IMR-90 (cell line): ENCODE measurements around the gene SMIM12. TPM values are rescaled to one million over a fixed set of nuclear protein-coding genes. Genes with fewer than 3 reads are reported as not detected.

Experiments
- ATAC-seq: fragments of 200-7000 bp; cut with Tn5 transposase; 2 replicates; pipeline ENCODE4 v1.9.1; 2020; ENCODE audit warnings: low read depth, mild to moderate bottlenecking, moderate library complexity
- BruUV-seq: library from RNA; stranded (reverse); fragments of 400-500 nt; replicated peaks from 2 replicates; lab custom pipeline; 2021; lab: Mats Ljungman, UMichigan
- CTCF ChIA-PET: fragments of 300-600 bp; formaldehyde crosslinking; extraction: SDS; loops from one replicate; lab custom pipeline; 2021; ENCODE audit warnings: antibody characterized with exemption; lab: Yijun Ruan, JAX
- POLR2A ChIA-PET: fragments of 300-600 bp; sonication (Branson Sonifier 250); formaldehyde crosslinking; loops from one replicate; lab custom pipeline; 2022; ENCODE audit warnings: antibody characterized with exemption; ENCODE audit not compliant: unreplicated experiment; lab: Charles Lee
- DNase-seq: peaks from one replicate; pipeline ENCODE4 v3.0.0; 2013
- H2AFZ ChIP-seq: replicated peaks from 2 replicates; pipeline ENCODE3; 2013; ENCODE audit warnings: low read length, mild to moderate bottlenecking; ENCODE audit not compliant: poor library complexity
- H2AK5ac ChIP-seq: 2 replicates; pipeline ENCODE4 v1.6.1; 2013; ENCODE audit warnings: low read depth, low read length, inconsistent platforms
- H2AK9ac ChIP-seq: replicated peaks from 2 replicates; pipeline ENCODE3; 2013; ENCODE audit warnings: mild to moderate bottlenecking, low read depth, low read length, moderate library complexity; ENCODE audit not compliant: poor library complexity
- H2BK120ac ChIP-seq: 2 replicates; pipeline ENCODE4 v1.6.1; 2013; ENCODE audit warnings: low read depth, low read length, inconsistent platforms
- H2BK15ac ChIP-seq: 3 replicates; pipeline ENCODE4 v1.6.1; 2013; ENCODE audit warnings: low read depth, low read length, inconsistent platforms
- H2BK20ac ChIP-seq: 2 replicates; pipeline ENCODE4 v1.6.1; 2013; ENCODE audit warnings: low read depth, mild to moderate bottlenecking, inconsistent platforms, low read length, moderate library complexity
- H2BK5ac ChIP-seq: 2 replicates; pipeline ENCODE4 v1.6.1; 2013; ENCODE audit warnings: mild to moderate bottlenecking, low read depth, low read length, inconsistent platforms; ENCODE audit not compliant: poor library complexity, severe bottlenecking
- H3K14ac ChIP-seq: replicated peaks from 2 replicates; pipeline ENCODE4 v1.6.1; 2013; ENCODE audit warnings: low read depth, low read length, inconsistent platforms
- H3K18ac ChIP-seq: 2 replicates; pipeline ENCODE4 v1.6.1; 2013; ENCODE audit warnings: low read depth, low read length, control low read depth
- H3K23ac ChIP-seq: 2 replicates; pipeline ENCODE4 v1.6.1; 2013; ENCODE audit warnings: low read depth, low read length, inconsistent platforms
- H3K27ac ChIP-seq: 2 replicates; pipeline ENCODE4 v1.5.1; 2013; ENCODE audit warnings: mild to moderate bottlenecking, control low read depth, low read length; ENCODE audit not compliant: insufficient read depth
- H3K27me3 ChIP-seq: 2 replicates; pipeline ENCODE4 v1.6.1; 2013; ENCODE audit warnings: low read length; ENCODE audit not compliant: control insufficient read depth, insufficient read depth
- H3K36me3 ChIP-seq: 2 replicates; pipeline ENCODE4 v1.6.1; 2013; ENCODE audit warnings: low read length, mixed read lengths; ENCODE audit not compliant: control insufficient read depth, insufficient read depth
- H3K4ac ChIP-seq: 2 replicates; pipeline ENCODE4 v1.6.1; 2013; ENCODE audit warnings: low read depth, low read length, inconsistent platforms
- H3K4me1 ChIP-seq: 2 replicates; pipeline ENCODE4 v1.6.1; 2013; ENCODE audit warnings: low read length, mixed read lengths; ENCODE audit not compliant: control insufficient read depth, insufficient read depth
- H3K4me2 ChIP-seq: 2 replicates; pipeline ENCODE4 v1.6.1; 2013; ENCODE audit warnings: low read depth, mild to moderate bottlenecking, control low read depth, low read length, moderate library complexity
- H3K4me3 ChIP-seq: 2 replicates; pipeline ENCODE4 v1.5.1; 2013; ENCODE audit warnings: low read depth, mild to moderate bottlenecking, control low read depth, low read length, moderate library complexity; ENCODE audit not compliant: insufficient read depth
- H3K56ac ChIP-seq: 2 replicates; pipeline ENCODE4 v1.6.1; 2013; ENCODE audit warnings: low read length, inconsistent platforms; ENCODE audit not compliant: insufficient read depth; ENCODE audit errors: extremely low read depth
- H3K79me1 ChIP-seq, 2 experiments: 2 replicates each; pipeline ENCODE4 v1.6.1; 2013; ENCODE audit warnings: low read length in 2 of 2, inconsistent platforms in 1 of 2, low read depth in 1 of 2
- H3K9ac ChIP-seq: 2 replicates; pipeline ENCODE4 v1.6.1; 2013; ENCODE audit warnings: low read depth, low read length, control low read depth
- H3K9me1 ChIP-seq: 2 replicates; pipeline ENCODE4 v1.6.1; 2013; ENCODE audit warnings: low read length, inconsistent platforms; ENCODE audit not compliant: insufficient read depth
- H3K9me3 ChIP-seq: 2 replicates; pipeline ENCODE4 v1.6.1; 2013; ENCODE audit warnings: low read length; ENCODE audit not compliant: control insufficient read depth, insufficient read depth
- H4K20me1 ChIP-seq: 2 replicates; pipeline ENCODE4 v1.6.1; 2013; ENCODE audit warnings: low read length, inconsistent platforms; ENCODE audit not compliant: insufficient read depth
- H4K5ac ChIP-seq: 2 replicates; pipeline ENCODE4 v1.6.1; 2013; ENCODE audit warnings: mild to moderate bottlenecking, low read depth, low read length, control low read depth
- H4K8ac ChIP-seq, 2 experiments: 2 replicates each; pipeline ENCODE4 v1.6.1; 2013; ENCODE audit warnings: low read depth in 2 of 2, low read length in 2 of 2, control low read depth in 1 of 2, inconsistent platforms in 1 of 2
- H4K91ac ChIP-seq: 2 replicates; pipeline ENCODE4 v1.6.1; 2013; ENCODE audit warnings: low read depth, low read length, inconsistent platforms; ENCODE audit not compliant: insufficient read depth
- BHLHE40 ChIP-seq: fragments of 150-350 bp; IDR thresholded peaks from 2 replicates; pipeline ENCODE4 v1.6.1; 2016; ENCODE audit warnings: mild to moderate bottlenecking, low read depth, low read length
- CEBPB ChIP-seq: IDR thresholded peaks from 2 replicates; pipeline ENCODE4 v1.6.1; 2012; ENCODE audit warnings: low read depth, low read length, improper control_type of control experiment
- RAD21 ChIP-seq: IDR thresholded peaks from 2 replicates; pipeline ENCODE4 v1.6.1; 2012; ENCODE audit warnings: low read length, improper control_type of control experiment
- SMC3 ChIP-seq: fragments of 150-350 bp; IDR thresholded peaks from 2 replicates; pipeline ENCODE4 v1.6.1; 2016; ENCODE audit warnings: low read depth, mild to moderate bottlenecking, antibody characterized with exemption, low read length, moderate library complexity
- WGBS, 2 experiments: methylation state at CpG; one replicate each; pipeline versions ENCODE4 v1.1.5 to v1.1.7; 2013; ENCODE audit warnings: missing lambda C conversion rate in 2 of 2; ENCODE audit not compliant: insufficient read length in 1 of 2; ENCODE audit errors: extremely low coverage in 2 of 2; 5-methylcytosine and 5-hydroxymethylcytosine counted together
- dilution Hi-C: fragments of 300-500 bp; cut with HindIII; formaldehyde crosslinking; loops from one replicate; pipeline ENCODE4 v1.14.3; 2018; ENCODE audit warnings: low sequenced_read_pairs; ENCODE audit not compliant: unreplicated experiment
- in situ Hi-C: fragments of 300-500 bp; cut with MboI; formaldehyde crosslinking; loops from 3 replicates; pipeline ENCODE4 v1.14.3; 2019; ENCODE audit warnings: low sequenced_read_pairs, inconsistent platforms, mixed read lengths
- intact Hi-C: fragments of 100-400 bp; cut with micrococcal nuclease; formaldehyde crosslinking; loops from 2 replicates; pipeline ENCODE4 v1.10.0; 2022
- polyA plus RNA-seq, 3 experiments: library from polyadenylated mRNA; depleted of rRNA; stranded (reverse); fragments of >200 nt; gene quantifications; 2 replicates each; pipeline ENCODE4 v1.2.3, GENCODE V29; 2012; ENCODE audit warnings: low replicate concordance in 1 of 3
- total RNA-seq: library from RNA; depleted of rRNA; stranded (reverse); fragments of >200 nt; gene quantifications from 2 replicates; pipeline ENCODE4 v1.2.3, GENCODE V29; 2012
- TF ChIP-seq, protein P1 (sequence below): conservative IDR thresholded peaks from 2 replicates; pipeline ENCODE4 v1.5.1; 2012; ENCODE audit warnings: mild to moderate bottlenecking, low read depth, low read length, improper control_type of control experiment

The SMIM12 gene
- total and polyA plus RNA-seq, 2 of the 4 experiments (the other 2 are of a cell fraction) = 31.9 to 44.4 TPM

DNA sequence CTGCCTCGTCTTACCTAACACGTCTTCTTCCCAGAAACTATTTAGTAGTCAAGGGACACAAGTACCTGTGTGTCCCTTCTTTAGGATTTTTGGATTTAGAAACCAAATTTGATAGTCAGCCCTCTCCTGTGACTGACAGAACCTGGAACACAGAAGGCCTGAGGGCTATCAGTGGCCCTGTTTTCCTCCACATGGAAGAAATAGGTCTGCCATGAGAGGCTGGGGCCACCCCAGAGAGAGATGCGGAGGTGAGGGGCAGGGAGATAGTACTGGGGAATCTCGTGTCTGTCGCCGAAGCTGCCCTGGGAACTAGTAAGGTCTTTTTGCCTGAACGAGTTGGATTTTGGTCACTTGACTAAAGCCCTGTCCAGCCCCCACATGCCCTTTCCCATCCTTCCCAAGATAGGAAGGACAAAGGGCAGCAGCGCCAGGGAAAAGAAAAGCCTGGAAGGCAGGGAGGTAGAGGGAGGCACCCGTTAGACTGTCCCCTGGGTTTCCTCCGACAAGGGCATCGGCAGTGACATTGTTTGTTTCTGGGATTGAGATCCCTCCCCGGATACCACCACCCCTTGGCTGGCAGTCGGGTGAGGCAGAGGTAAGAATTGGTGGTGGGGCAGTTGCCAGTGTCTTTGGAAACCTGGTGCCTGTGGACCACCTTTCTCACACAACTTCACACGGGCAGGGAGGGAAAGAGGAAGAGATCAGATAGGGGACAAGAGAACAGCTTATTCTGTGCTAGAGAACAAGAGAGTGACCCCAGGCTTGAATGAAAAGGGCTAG, 19.8 kb downstream of the SMIM12 start:
- H3K4me1 ChIP-seq = peaks cover 4% of the 10 kb centered on the region
- intact Hi-C loops (no loop called here), dilution Hi-C loops (no loop called here), in situ Hi-C loops (no loop called here)
- no peak overlapping the region for H3K18ac ChIP-seq
- H3K4me2 ChIP-seq = no peak overlapping the region
- no peak overlapping the region for H3K27ac ChIP-seq
- BruUV-seq = no TSS peak
- H3K36me3 ChIP-seq = no peaks in the 10 kb centered on the region
- H2BK15ac ChIP-seq = no peak overlapping the region
- H2AK5ac ChIP-seq = no peak overlapping the region
- no peaks in the 10 kb centered on the region for H3K9me3 ChIP-seq
- H3K56ac ChIP-seq = no peak overlapping the region
- CTCF ChIA-PET = no interaction called here
- H3K4me3 ChIP-seq = no peak overlapping the region
- DNase-seq = no peak
- no CpG with 5 or more reads among the region's 14 CpGs for WGBS, 2 experiments
- no peak overlapping the region for H4K91ac ChIP-seq
- no peak overlapping the region for H2BK5ac ChIP-seq
- no peak overlapping the region for H3K4ac ChIP-seq
- H3K14ac ChIP-seq = no peak overlapping the region
- H3K79me1 ChIP-seq = no peaks in the 10 kb centered on the region; a peak in 2 of 4 replicates
- H2AFZ ChIP-seq = no peak overlapping the region
- H3K23ac ChIP-seq = no peak overlapping the region
- POLR2A ChIA-PET = no interaction called here
- H3K9ac ChIP-seq = no peak overlapping the region
- H3K9me1 ChIP-seq = peaks cover 2% of the 10 kb centered on the region; the same call in 1 of the 2 replicates
- H2AK9ac ChIP-seq = no peak overlapping the region
- no peaks in the 10 kb centered on the region for H3K27me3 ChIP-seq
- H4K20me1 ChIP-seq = no peaks in the 10 kb centered on the region; the same call in none of the 2 replicates
- H2BK20ac ChIP-seq = no peak overlapping the region
- no peak overlapping the region for H2BK120ac ChIP-seq
- H4K5ac ChIP-seq = no peak overlapping the region
- ATAC-seq = no peak
- TF ChIP-seq RAD21 = no peak
- TF ChIP-seq BHLHE40 = no peak
- TF ChIP-seq SMC3 = no peak
- no peak for TF ChIP-seq CEBPB
- TF ChIP-seq, protein P1, sequence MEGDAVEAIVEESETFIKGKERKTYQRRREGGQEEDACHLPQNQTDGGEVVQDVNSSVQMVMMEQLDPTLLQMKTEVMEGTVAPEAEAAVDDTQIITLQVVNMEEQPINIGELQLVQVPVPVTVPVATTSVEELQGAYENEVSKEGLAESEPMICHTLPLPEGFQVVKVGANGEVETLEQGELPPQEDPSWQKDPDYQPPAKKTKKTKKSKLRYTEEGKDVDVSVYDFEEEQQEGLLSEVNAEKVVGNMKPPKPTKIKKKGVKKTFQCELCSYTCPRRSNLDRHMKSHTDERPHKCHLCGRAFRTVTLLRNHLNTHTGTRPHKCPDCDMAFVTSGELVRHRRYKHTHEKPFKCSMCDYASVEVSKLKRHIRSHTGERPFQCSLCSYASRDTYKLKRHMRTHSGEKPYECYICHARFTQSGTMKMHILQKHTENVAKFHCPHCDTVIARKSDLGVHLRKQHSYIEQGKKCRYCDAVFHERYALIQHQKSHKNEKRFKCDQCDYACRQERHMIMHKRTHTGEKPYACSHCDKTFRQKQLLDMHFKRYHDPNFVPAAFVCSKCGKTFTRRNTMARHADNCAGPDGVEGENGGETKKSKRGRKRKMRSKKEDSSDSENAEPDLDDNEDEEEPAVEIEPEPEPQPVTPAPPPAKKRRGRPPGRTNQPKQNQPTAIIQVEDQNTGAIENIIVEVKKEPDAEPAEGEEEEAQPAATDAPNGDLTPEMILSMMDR = no peak
- H4K8ac ChIP-seq = no peak overlapping the region
